Lower leg skin (tissue), 3 donors: Measurements from ENCODE around the gene RTF2.

Experiments used
- CTCF ChIP-seq, 3 donors: fragments of 450-650 bp; IDR thresholded peaks; one replicate each; pipeline ENCODE4 v1.5.1; 2016; ENCODE audit warnings: antibody characterized with exemption in 3 of 3, mild to moderate bottlenecking in 3 of 3, moderate library complexity in 2 of 3
- POLR2A ChIP-seq, 2 donors: fragments of 450-650 bp; IDR thresholded peaks; one replicate each; pipeline ENCODE4 v1.6.1; 2016 to 2017; ENCODE audit warnings: antibody characterized with exemption in 2 of 2, mild to moderate bottlenecking in 1 of 2, moderate library complexity in 1 of 2

GRCh38 chr20:56433880-56434255 is 34.6 kb upstream of the RTF2 start:
- no peak for TF ChIP-seq CTCF (IDR thresholded peaks at IDR 0.05)
- TF ChIP-seq POLR2A (IDR thresholded peaks at IDR 0.05) = no peak
